Measurements from ENCODE around the gene PAX4.
"Not testable (repeated sequence)": the region's sequence is repeated elsewhere in the genome, so short reads cannot be mapped to it uniquely, and the experiment has no call there.

PAX4 gene

DNA sequence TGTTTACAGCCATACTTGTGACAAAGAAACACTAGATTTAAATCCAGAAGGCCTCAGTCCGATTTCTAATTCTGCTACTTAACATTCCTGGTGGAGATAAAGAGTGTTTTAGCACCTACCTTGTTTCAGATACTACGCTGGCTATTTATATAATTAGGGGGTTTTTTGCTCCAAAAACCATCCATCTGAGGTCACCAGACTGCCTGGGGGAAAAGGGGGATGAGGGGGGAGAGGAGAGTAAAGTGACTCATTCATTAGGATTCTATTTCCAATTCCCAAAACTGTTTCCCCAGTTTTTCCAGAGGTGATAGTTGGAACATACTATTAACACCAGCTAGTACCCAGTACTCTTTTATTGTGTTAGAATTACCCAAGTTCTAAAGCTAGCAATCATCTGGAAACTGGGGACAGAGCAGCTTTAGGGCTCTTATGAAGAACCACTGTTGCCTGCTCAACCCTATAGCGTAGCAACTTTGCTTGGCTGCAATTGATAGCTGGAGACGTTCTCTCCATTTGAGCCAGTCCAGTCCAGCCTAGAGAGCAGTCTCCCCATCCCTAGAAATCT, 39.1 kb downstream of the PAX4 start:
- Histone ChIP-seq H3K9me3 (ENCODE audit: insufficient read depth, low read depth, low read length) (no peaks in the 10 kb centered on the region), H3K4me2 (ENCODE audit: low read depth, low read length, poor library complexity, severe bottlenecking) (no peak overlapping the region), H3K4me3 (ENCODE audit: low read length, poor library complexity, severe bottlenecking) (no peak overlapping the region), H2AFZ (ENCODE audit: low read length) (no peak overlapping the region), H3F3A (ENCODE audit: low read depth) (no peaks in the 10 kb centered on the region), H3K79me2 (ENCODE audit: insufficient read depth, low read length) (peaks cover 23% of the 10 kb centered on the region), H3K36me3 (ENCODE audit: insufficient read depth, low read length) (no peaks in the 10 kb centered on the region; the same call in 1 of the 2 replicates), H3K9me2 (replicated peaks; ENCODE audit: low read depth, low read length) (no peaks in the 10 kb centered on the region), H4K20me1 (ENCODE audit: insufficient read depth, low read length, poor library complexity, severe bottlenecking) (peaks cover 6% of the 10 kb centered on the region), H3K4me1 (ENCODE audit: insufficient read depth, low read length, poor library complexity, severe bottlenecking) (peaks cover 15% of the 10 kb centered on the region), H3K9ac (ENCODE audit: low read depth, low read length, poor library complexity, severe bottlenecking) (no peak overlapping the region), H3K27me3 (ENCODE audit: insufficient read depth, low read length, poor library complexity, severe bottlenecking) (no peaks in the 10 kb centered on the region)
- TF ChIP-seq, protein P1, sequence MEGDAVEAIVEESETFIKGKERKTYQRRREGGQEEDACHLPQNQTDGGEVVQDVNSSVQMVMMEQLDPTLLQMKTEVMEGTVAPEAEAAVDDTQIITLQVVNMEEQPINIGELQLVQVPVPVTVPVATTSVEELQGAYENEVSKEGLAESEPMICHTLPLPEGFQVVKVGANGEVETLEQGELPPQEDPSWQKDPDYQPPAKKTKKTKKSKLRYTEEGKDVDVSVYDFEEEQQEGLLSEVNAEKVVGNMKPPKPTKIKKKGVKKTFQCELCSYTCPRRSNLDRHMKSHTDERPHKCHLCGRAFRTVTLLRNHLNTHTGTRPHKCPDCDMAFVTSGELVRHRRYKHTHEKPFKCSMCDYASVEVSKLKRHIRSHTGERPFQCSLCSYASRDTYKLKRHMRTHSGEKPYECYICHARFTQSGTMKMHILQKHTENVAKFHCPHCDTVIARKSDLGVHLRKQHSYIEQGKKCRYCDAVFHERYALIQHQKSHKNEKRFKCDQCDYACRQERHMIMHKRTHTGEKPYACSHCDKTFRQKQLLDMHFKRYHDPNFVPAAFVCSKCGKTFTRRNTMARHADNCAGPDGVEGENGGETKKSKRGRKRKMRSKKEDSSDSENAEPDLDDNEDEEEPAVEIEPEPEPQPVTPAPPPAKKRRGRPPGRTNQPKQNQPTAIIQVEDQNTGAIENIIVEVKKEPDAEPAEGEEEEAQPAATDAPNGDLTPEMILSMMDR (conservative IDR thresholded peaks at IDR 0.05; ENCODE audit: low read length) = no peak
- no peak for TF ChIP-seq EZH2phosphoT487 (IDR thresholded peaks at IDR 0.05; ENCODE audit: borderline replicate concordance)

DNA sequence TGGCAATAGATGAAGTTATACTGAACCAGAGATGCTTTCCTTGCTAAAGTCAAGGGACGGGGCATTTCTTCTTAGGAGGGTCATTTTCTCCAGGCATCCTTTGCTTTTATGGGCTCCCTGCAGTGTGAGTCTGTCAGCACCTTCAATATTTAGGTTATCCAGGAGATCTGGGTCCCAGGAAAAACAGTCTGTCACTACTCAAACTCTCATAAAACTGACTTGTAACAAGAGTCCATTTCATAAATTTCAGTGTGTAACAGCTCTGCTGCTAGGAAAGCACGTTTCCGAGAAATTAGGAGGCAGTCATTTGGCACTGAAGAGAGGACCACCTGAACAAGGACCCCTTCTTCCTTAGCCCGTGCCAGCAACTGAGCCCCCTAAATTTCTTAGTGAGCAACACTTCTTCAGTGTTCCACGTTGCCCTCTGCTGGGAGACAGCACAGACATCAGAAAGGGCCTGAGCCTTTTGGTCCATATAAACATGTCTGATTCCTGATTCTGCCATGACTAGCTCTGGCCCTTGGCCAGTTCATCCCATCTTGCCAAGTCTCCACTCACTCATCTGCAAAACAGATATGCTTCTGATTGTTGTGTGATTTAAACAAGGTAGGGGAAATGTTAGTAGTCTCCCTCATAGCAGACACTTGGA, 39.8 kb downstream of the PAX4 start:
- H3K36me3 ChIP-seq (ENCODE audit: insufficient read depth, low read length) = no peaks in the 10 kb centered on the region; the same call in 1 of the 2 replicates
- H3K9ac ChIP-seq (ENCODE audit: low read depth, low read length, poor library complexity, severe bottlenecking) = no peak overlapping the region
- H4K20me1 ChIP-seq (ENCODE audit: insufficient read depth, low read length, poor library complexity, severe bottlenecking) = peaks cover 3% of the 10 kb centered on the region
- no peaks in the 10 kb centered on the region for H3K9me2 ChIP-seq (replicated peaks; ENCODE audit: low read depth, low read length)
- H3F3A ChIP-seq (ENCODE audit: low read depth) = no peaks in the 10 kb centered on the region
- H3K4me3 ChIP-seq (ENCODE audit: low read length, poor library complexity, severe bottlenecking) = no peak overlapping the region
- H3K9me3 ChIP-seq (ENCODE audit: insufficient read depth, low read depth, low read length) = no peaks in the 10 kb centered on the region
- TF ChIP-seq EZH2phosphoT487 (IDR thresholded peaks at IDR 0.05; ENCODE audit: borderline replicate concordance) = no peak
- TF ChIP-seq, protein P1 (conservative IDR thresholded peaks at IDR 0.05; ENCODE audit: low read length) = peak; percentile 63
- peaks cover 17% of the 10 kb centered on the region; the same call in 1 of the 2 replicates for H3K79me2 ChIP-seq (ENCODE audit: insufficient read depth, low read length)
- H3K4me2 ChIP-seq (ENCODE audit: low read depth, low read length, poor library complexity, severe bottlenecking) = no peak overlapping the region
- peaks cover 12% of the 10 kb centered on the region for H3K4me1 ChIP-seq (ENCODE audit: insufficient read depth, low read length, poor library complexity, severe bottlenecking)
- H2AFZ ChIP-seq (ENCODE audit: low read length) = no peak overlapping the region
- no peaks in the 10 kb centered on the region for H3K27me3 ChIP-seq (ENCODE audit: insufficient read depth, low read length, poor library complexity, severe bottlenecking)

DNA sequence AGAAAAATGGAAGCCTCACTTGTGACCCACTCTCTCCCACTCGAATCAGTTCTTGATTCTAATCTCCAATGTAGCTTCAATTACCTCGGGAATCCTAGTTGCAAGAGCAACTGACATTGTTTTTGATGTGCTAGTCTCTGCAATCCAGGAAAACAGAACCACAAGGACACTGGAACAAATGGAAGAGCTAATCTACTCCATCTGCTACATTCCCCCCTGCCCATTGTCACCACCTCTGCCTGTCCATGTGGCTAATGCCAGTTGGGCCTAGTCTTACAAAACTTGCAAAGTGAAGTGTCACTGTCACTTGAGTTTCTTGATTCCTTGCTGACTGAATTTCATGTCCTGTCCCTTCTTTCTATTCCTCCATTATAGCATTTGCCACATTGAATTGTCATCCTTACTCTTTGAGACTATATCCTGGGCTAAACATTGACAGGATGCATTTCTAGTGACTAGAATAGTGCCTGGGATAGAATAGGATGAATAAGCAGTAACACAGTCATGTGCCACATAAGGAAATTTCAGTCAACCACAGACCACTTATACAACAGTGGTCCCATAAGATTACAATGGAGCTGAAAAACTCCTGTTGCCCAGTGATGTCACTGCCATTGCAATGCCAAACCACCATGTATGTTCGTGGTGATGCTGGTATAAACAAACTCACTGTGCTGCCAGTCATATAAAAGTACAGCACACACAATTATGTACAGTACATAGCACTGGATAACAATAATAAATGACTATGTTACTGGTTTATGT, 46.0 kb downstream of the PAX4 start:
- Histone ChIP-seq H3K36me3 (ENCODE audit: insufficient read depth, low read length) (no peaks in the 10 kb centered on the region), H3K9ac (ENCODE audit: low read depth, low read length, poor library complexity, severe bottlenecking) (no peak overlapping the region), H2AFZ (ENCODE audit: low read length) (no peak overlapping the region), H3K9me2 (replicated peaks; ENCODE audit: low read depth, low read length) (no peaks in the 10 kb centered on the region), H3F3A (ENCODE audit: low read depth) (no peaks in the 10 kb centered on the region), H3K27me3 (ENCODE audit: insufficient read depth, low read length, poor library complexity, severe bottlenecking) (no peaks in the 10 kb centered on the region), H3K9me3 (ENCODE audit: insufficient read depth, low read depth, low read length) (no peaks in the 10 kb centered on the region), H3K79me2 (ENCODE audit: insufficient read depth, low read length) (no peaks in the 10 kb centered on the region), H4K20me1 (ENCODE audit: insufficient read depth, low read length, poor library complexity, severe bottlenecking) (no peaks in the 10 kb centered on the region), H3K4me2 (ENCODE audit: low read depth, low read length, poor library complexity, severe bottlenecking) (no peak overlapping the region), H3K4me1 (ENCODE audit: insufficient read depth, low read length, poor library complexity, severe bottlenecking) (no peaks in the 10 kb centered on the region), H3K4me3 (ENCODE audit: low read length, poor library complexity, severe bottlenecking) (no peak overlapping the region)
- TF ChIP-seq, protein P1 (conservative IDR thresholded peaks at IDR 0.05; ENCODE audit: low read length) = no peak
- TF ChIP-seq EZH2phosphoT487 (IDR thresholded peaks at IDR 0.05; ENCODE audit: borderline replicate concordance) = no peak

DNA sequence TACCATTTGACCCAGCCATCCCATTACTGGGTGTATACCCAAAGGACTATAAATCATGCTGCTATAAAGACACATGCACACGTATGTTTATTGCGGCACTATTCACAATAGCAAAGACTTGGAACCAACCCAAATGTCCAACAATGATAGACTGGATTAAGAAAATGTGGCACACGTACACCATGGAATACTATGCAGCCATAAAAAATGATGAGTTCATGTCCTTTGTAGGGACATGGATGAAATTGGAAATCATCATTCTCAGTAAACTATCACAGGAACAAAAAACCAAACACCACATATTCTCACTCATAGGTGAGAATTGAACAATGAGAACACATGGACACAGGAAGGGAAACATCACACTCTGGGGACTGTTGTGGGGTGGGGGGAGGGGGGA, 49.9 kb downstream of the PAX4 start:
- H3K36me3 ChIP-seq (ENCODE audit: insufficient read depth, low read length); H3K9ac ChIP-seq (ENCODE audit: low read depth, low read length, poor library complexity, severe bottlenecking); H2AFZ ChIP-seq (ENCODE audit: low read length); H3K27me3 ChIP-seq (ENCODE audit: insufficient read depth, low read length, poor library complexity, severe bottlenecking); H4K20me1 ChIP-seq (ENCODE audit: insufficient read depth, low read length, poor library complexity, severe bottlenecking); H3K9me2 ChIP-seq (replicated peaks; ENCODE audit: low read depth, low read length); H3K4me2 ChIP-seq (ENCODE audit: low read depth, low read length, poor library complexity, severe bottlenecking); H3F3A ChIP-seq (ENCODE audit: low read depth); H3K79me2 ChIP-seq (ENCODE audit: insufficient read depth, low read length); H3K4me1 ChIP-seq (ENCODE audit: insufficient read depth, low read length, poor library complexity, severe bottlenecking); H3K4me3 ChIP-seq (ENCODE audit: low read length, poor library complexity, severe bottlenecking); H3K9me3 ChIP-seq (ENCODE audit: insufficient read depth, low read depth, low read length): not testable (repeated sequence)
